NB4 (cell line): ENCODE data around the gene SELENOI.

Experiments
- DNase-seq: peaks from one replicate; pipeline ENCODE4 v3.0.0; 2010; ENCODE audit warnings: low read depth
- H3K4me3 ChIP-seq: one replicate; pipeline ENCODE4 v1.5.1; 2011; ENCODE audit warnings: mild to moderate bottlenecking, low read depth, low read length, moderate library complexity
- CTCF ChIP-seq: IDR thresholded peaks from one replicate; pipeline ENCODE4 v1.5.1; 2012; ENCODE audit warnings: low read depth, low read length
- MYC ChIP-seq: IDR thresholded peaks from 2 replicates; pipeline ENCODE4 v1.6.1; 2011; ENCODE audit warnings: low read depth, low read length
- POLR2A ChIP-seq: IDR thresholded peaks from 2 replicates; pipeline ENCODE4 v1.6.1; 2011; ENCODE audit warnings: mild to moderate bottlenecking; ENCODE audit not compliant: insufficient read length; ENCODE audit errors: extremely low read depth
- TF ChIP-seq, protein P1 (sequence below): IDR thresholded peaks from 2 replicates; pipeline ENCODE4 v1.6.1; 2011; ENCODE audit warnings: low read depth, low read length

SELENOI gene

DNA sequence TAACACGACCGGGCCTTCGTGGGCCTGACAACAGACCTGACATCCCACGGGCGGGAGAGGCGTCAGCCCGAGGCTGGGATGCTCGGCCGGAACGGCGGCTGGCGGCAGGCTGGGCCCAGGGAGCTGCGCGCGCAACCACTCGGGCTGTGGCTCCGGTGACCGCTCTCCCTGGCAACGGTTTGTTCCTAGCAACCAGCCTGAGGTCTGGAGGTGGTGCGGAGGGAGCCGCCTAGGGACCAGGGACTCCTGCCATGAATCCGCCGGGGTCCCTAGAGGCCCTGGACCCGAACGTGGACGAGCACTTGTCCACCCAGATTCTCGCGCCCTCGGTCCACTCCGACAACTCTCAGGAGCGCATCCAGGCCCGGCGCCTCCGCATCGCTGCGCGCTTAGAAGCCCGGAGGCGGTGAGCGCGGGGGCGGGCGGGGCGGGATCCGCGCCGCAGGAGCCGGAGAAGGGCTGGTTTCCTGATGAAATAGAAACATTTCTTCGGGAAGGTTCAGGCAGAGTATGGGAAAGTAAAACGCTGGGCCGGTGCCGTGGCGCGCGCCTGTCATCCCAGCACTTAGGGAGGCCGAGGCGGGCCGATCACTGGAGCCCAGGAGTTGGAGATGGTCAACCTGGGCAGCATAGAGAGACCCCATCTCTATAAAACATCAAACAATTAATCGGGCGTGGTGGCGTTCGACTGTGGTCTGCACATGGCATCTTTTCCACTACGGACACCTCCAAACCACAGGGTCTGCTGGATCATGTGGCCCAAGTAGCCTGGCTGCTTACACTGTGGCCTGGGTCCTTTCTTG is 56.0 kb downstream of the SELENOI start, which contains the start of gene DRC1:
DRC1 (plus strand) TSS at position 182 of the 803 bp plus-strand sequence; CDS start at position 252, 70 bp downstream.
- TF ChIP-seq MYC (no peak), POLR2A (no peak), CTCF (no peak)
- TF ChIP-seq, protein P1, sequence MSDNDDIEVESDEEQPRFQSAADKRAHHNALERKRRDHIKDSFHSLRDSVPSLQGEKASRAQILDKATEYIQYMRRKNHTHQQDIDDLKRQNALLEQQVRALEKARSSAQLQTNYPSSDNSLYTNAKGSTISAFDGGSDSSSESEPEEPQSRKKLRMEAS, result no peak
- H3K4me3 ChIP-seq, result no peak within 1 kb of the TSS
- no peak for DNase-seq

DNA sequence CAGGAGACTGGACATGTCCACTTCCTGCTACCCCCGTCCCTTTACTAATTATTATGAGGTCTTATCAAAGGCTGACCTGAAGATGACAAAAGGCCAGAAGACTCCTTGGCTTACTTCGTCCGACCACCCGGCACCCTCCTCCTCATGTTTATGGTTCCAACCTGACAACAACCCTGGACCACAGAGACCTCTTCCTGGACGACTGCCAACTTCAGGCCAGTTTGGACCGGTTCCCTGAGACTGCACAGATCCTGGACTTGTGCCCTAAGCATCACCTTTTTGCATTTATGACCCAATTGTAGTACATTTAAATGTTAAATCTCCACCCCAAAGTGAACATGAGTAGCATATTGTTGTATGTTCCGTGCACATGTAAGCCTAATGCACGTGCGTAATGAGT is 61.6 kb downstream of the SELENOI start:
- TF ChIP-seq, protein P1, result no peak
- TF ChIP-seq POLR2A (no peak), CTCF (no peak), MYC (no peak)
- H3K4me3 ChIP-seq, result no peak overlapping the region
- DNase-seq, result no peak

DNA sequence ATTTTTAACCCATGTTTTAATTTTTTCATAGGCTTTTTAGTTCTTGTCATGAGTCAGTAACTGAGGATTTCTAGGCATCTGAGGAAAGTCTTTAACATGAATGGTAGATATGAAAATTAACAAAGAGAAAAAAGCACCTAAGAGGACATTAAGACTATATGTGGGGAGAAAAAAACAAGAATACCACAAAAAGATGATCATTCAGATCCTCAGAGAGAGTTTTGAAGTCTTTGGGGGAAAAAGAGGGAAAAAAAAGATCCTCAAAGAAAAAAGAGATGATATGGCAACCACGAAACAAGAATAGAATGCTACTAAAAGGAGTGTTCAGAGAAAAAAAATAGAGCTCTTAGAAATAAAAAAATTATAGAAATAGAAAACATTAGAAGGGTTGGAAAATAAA is 63.8 kb downstream of the SELENOI start:
- H3K4me3 ChIP-seq, result no peak overlapping the region
- no peak for DNase-seq
- TF ChIP-seq, protein P1, result no peak
- TF ChIP-seq CTCF (no peak), POLR2A (no peak), MYC (no peak)

DNA sequence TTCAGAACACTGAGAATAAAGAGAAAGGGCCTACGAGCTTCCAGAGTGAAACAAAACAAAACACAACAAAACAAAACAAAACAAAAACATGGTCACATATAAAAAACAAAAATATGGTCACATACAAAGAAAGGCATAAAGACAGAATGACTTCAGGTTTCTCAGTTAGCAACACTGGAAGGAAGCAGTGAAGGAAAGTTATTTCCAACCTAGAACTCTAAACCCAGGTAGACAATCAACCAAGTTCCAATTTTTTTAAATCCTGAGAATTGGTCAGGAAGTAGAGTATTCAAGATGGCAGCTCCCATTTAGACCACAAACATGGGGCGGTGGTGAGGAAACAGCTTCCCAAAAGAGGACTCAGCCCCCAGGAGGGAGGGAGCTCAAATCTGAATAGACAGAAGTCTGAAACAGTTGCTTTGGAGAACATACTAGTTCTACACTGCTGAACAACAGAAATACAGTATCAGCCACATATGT is 64.9 kb downstream of the SELENOI start:
- no peak overlapping the region for H3K4me3 ChIP-seq
- no peak for TF ChIP-seq CTCF
- no peak for TF ChIP-seq POLR2A
- no peak for TF ChIP-seq MYC
- TF ChIP-seq, protein P1, result no peak
- peak; percentile 69 for DNase-seq

DNA sequence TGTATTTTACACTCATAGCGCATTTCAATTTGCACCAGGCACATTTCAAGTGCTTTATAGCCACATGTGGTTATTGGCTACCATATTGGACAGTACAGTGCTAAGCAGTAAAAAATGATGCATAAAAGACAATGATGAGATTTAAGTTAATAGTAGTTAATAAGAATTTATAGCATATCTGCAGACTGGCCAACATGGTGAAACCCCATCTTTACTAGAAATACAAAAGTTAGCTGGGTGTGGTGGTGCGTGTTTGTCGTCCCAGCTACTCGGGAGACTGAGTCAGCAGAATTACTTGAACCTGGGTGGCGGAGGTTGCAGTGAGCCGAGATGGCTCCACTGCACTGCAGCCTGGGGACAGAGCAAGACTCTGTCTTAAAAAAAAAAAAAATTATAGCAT is 65.5 kb downstream of the SELENOI start:
- peak; percentile 26 for DNase-seq
- no peak for TF ChIP-seq POLR2A
- TF ChIP-seq, protein P1, result no peak
- no peak for TF ChIP-seq MYC
- peak overlapping the region; percentile 73 for H3K4me3 ChIP-seq

- peak; percentile 98 for DNase-seq
- no peak for TF ChIP-seq POLR2A
- TF ChIP-seq MYC, result 0 out of 2 replicates have a peak, but pooled peaks have one; percentile 38
- TF ChIP-seq, protein P1, result 0 out of 2 replicates have a peak, but pooled peaks have one; percentile 45
- H3K4me3 ChIP-seq, result peak overlapping the region; percentile 73
These were observed 66.2 kb downstream of the SELENOI start for GRCh38 chr2:26412091-26412673.
